H9 (cell line): ENCODE data around the gene PRKACA. TPM values are rescaled to one million over a fixed set of nuclear protein-coding genes. Genes with fewer than 3 reads are reported as not detected.

Experiments
- DNase-seq: peaks from one replicate; pipeline ENCODE4 v3.0.0-alpha.2; 2017
- H2AFZ ChIP-seq: one replicate; pipeline ENCODE4 v1.6.1; 2013; ENCODE audit warnings: mild to moderate bottlenecking, low read length, control low read depth, moderate library complexity
- H2AK5ac ChIP-seq: 2 replicates; pipeline ENCODE4 v1.6.1; 2013; ENCODE audit warnings: low read length, control low read depth, mixed read lengths; ENCODE audit not compliant: insufficient read length
- H2BK120ac ChIP-seq: one replicate; pipeline ENCODE4 v1.6.1; 2013; ENCODE audit warnings: low read depth, mild to moderate bottlenecking, low read length, control low read depth, inconsistent platforms; ENCODE audit not compliant: poor library complexity, severe bottlenecking
- H2BK12ac ChIP-seq: 2 replicates; pipeline ENCODE4 v1.6.1; 2013; ENCODE audit warnings: low read length, control low read depth, mixed read lengths, low read depth; ENCODE audit not compliant: insufficient read length
- H2BK15ac ChIP-seq: 2 replicates; pipeline ENCODE4 v1.6.1; 2013; ENCODE audit warnings: low read depth, low read length, control low read depth
- H2BK20ac ChIP-seq: one replicate; pipeline ENCODE4 v1.6.1; 2013; ENCODE audit warnings: low read depth, mild to moderate bottlenecking, low read length, control low read depth, inconsistent platforms; ENCODE audit not compliant: poor library complexity, severe bottlenecking
- H2BK5ac ChIP-seq: 2 replicates; pipeline ENCODE4 v1.6.1; 2013; ENCODE audit warnings: low read length, control low read depth, mixed read lengths; ENCODE audit not compliant: insufficient read length
- H3K14ac ChIP-seq: 2 replicates; pipeline ENCODE4 v1.6.1; 2013; ENCODE audit warnings: low read length, control low read depth; ENCODE audit not compliant: insufficient read depth
- H3K18ac ChIP-seq: 2 replicates; pipeline ENCODE4 v1.6.1; 2013; ENCODE audit warnings: low read depth, mild to moderate bottlenecking, mixed read lengths, low read length, control low read depth; ENCODE audit not compliant: insufficient read length
- H3K23ac ChIP-seq: 2 replicates; pipeline ENCODE4 v1.6.1; 2013; ENCODE audit warnings: low read length, control low read depth, mixed read lengths, low read depth; ENCODE audit not compliant: insufficient read length
- H3K23me2 ChIP-seq: 2 replicates; pipeline ENCODE4 v1.6.1; 2013; ENCODE audit warnings: low read depth, mild to moderate bottlenecking, mixed read lengths, low read length, control low read depth; ENCODE audit not compliant: insufficient read length, poor library complexity, severe bottlenecking
- H3K27ac ChIP-seq: 2 replicates; pipeline ENCODE4 v1.5.1; 2013; ENCODE audit warnings: low read length, control low read depth, mixed read lengths, low read depth; ENCODE audit not compliant: insufficient read length
- H3K27me3 ChIP-seq: 2 replicates; pipeline ENCODE4 v1.6.1; 2013; ENCODE audit warnings: low read length, control low read depth, inconsistent platforms; ENCODE audit not compliant: insufficient read depth
- H3K4ac ChIP-seq: 2 replicates; pipeline ENCODE4 v1.6.1; 2013; ENCODE audit warnings: low read depth, mild to moderate bottlenecking, control low read depth, inconsistent platforms, low read length, moderate library complexity
- H3K4me1 ChIP-seq: 2 replicates; pipeline ENCODE4 v1.6.1; 2013; ENCODE audit warnings: low read length, control low read depth, inconsistent platforms; ENCODE audit not compliant: insufficient read depth
- H3K4me2 ChIP-seq: 2 replicates; pipeline ENCODE4 v1.6.1; 2013; ENCODE audit warnings: low read length, control low read depth, mixed read lengths; ENCODE audit not compliant: insufficient read length, insufficient read depth
- H3K56ac ChIP-seq: 2 replicates; pipeline ENCODE4 v1.6.1; 2013; ENCODE audit warnings: low read depth, mild to moderate bottlenecking, mixed read lengths, low read length, control low read depth; ENCODE audit not compliant: insufficient read length
- H3K79me1 ChIP-seq: 2 replicates; pipeline ENCODE4 v1.6.1; 2013; ENCODE audit warnings: low read depth, mild to moderate bottlenecking, moderate library complexity, low read length, control low read depth, inconsistent platforms; ENCODE audit not compliant: insufficient read depth, poor library complexity, severe bottlenecking
- H3K79me2 ChIP-seq: 2 replicates; pipeline ENCODE4 v1.6.1; 2013; ENCODE audit warnings: low read length, control low read depth, inconsistent platforms; ENCODE audit not compliant: insufficient read depth
- H3K9ac ChIP-seq: 2 replicates; pipeline ENCODE4 v1.6.1; 2013; ENCODE audit warnings: low read length, control low read depth, mixed read lengths; ENCODE audit not compliant: insufficient read length; ENCODE audit errors: extremely low read depth
- H3K9me3 ChIP-seq: one replicate; pipeline ENCODE4 v1.6.1; 2013; ENCODE audit warnings: low read depth, low read length, inconsistent platforms; ENCODE audit not compliant: control insufficient read depth
- H3T11ph ChIP-seq: one replicate; pipeline ENCODE4 v1.6.1; 2013; ENCODE audit warnings: mild to moderate bottlenecking, low read length, control low read depth, inconsistent platforms
- H4K20me1 ChIP-seq: one replicate; pipeline ENCODE4 v1.6.1; 2013; ENCODE audit not compliant: control insufficient read depth, insufficient read length, insufficient read depth
- H4K5ac ChIP-seq: 2 replicates; pipeline ENCODE4 v1.6.1; 2013; ENCODE audit warnings: low read depth, mild to moderate bottlenecking, mixed read lengths, low read length, control low read depth; ENCODE audit not compliant: insufficient read length
- H4K8ac ChIP-seq: replicated peaks from 2 replicates; pipeline ENCODE4 v1.6.1; 2013; ENCODE audit warnings: low read length, control low read depth, mixed read lengths, low read depth; ENCODE audit not compliant: insufficient read length
- H4K91ac ChIP-seq: 2 replicates; pipeline ENCODE4 v1.6.1; 2013; ENCODE audit warnings: low read depth, mild to moderate bottlenecking, moderate library complexity, mixed read lengths, low read length, control low read depth; ENCODE audit not compliant: insufficient read length
- H3K27ac Mint-ChIP-seq, 3 experiments: 2 replicates in 2 of 3; 3 replicates in 1 of 3; pipeline ENCODE4 v1.8.0; 2020 to 2021; ENCODE audit warnings: mixed read lengths in 3 of 3, mild to moderate bottlenecking in 1 of 3, moderate library complexity in 1 of 3
- H3K27me3 Mint-ChIP-seq: 2 replicates; pipeline ENCODE4 v1.8.0; 2021; ENCODE audit warnings: low read depth, mild to moderate bottlenecking, moderate library complexity, mixed read lengths
- H3K36me3 Mint-ChIP-seq, 3 experiments: 2 replicates in 2 of 3; 3 replicates in 1 of 3; pipeline ENCODE4 v1.8.0; 2020 to 2021; ENCODE audit warnings: low read depth in 3 of 3, mixed read lengths in 3 of 3; ENCODE audit not compliant: insufficient read depth in 1 of 3
- H3K4me1 Mint-ChIP-seq, 2 experiments: 2 replicates each; pipeline ENCODE4 v1.8.0; 2020; ENCODE audit warnings: mixed read lengths in 2 of 2
- H3K4me3 Mint-ChIP-seq, 2 experiments: 2 replicates in 1 of 2; 3 replicates in 1 of 2; pipeline ENCODE4 v1.8.0; 2020 to 2021; ENCODE audit warnings: mild to moderate bottlenecking in 2 of 2, mixed read lengths in 2 of 2, moderate library complexity in 1 of 2
- H3K9me3 Mint-ChIP-seq, 2 experiments: 2 replicates in 1 of 2; 3 replicates in 1 of 2; pipeline ENCODE4 v1.8.0; 2020; ENCODE audit warnings: mild to moderate bottlenecking in 2 of 2, mixed read lengths in 2 of 2, moderate library complexity in 1 of 2
- CTCF ChIP-seq: fragments of 200-600 bp; sonication (generic); conservative IDR thresholded peaks from 3 replicates; pipeline ENCODE4 v1.8.0; 2021; ENCODE audit warnings: antibody characterized with exemption, mild to moderate bottlenecking
- WGBS: extraction: QIAGEN DNeasy Blood & Tissue Kit; methylation state at CpG from one replicate; pipeline ENCODE4 v1.1.7; 2013; ENCODE audit warnings: missing lambda C conversion rate, low lambda C conversion rate, mixed read lengths; ENCODE audit not compliant: insufficient read length; ENCODE audit errors: extremely low coverage; 5-methylcytosine and 5-hydroxymethylcytosine counted together
- total RNA-seq: library from RNA; stranded (reverse); gene quantifications from 2 replicates; pipeline ENCODE4 v1.2.1, GENCODE V29; 2021

Gene PRKACA
- total RNA-seq, 1 experiment from 2014 or later = 51.8 TPM

GRCh38 chr19:14080887-14081796 lies 36.4 kb downstream of the PRKACA start:
- no peak overlapping the region for H2AK5ac ChIP-seq
- H2AFZ ChIP-seq = peak overlapping the region; percentile 23
- no peaks in the 10 kb centered on the region for H3K9me3 ChIP-seq
- H3K79me1 ChIP-seq = no peaks in the 10 kb centered on the region
- no peaks in the 10 kb centered on the region; the same call in 1 of the 2 replicates for H3K4me1 ChIP-seq
- H4K8ac ChIP-seq = no peak overlapping the region
- H2BK12ac ChIP-seq = no peak overlapping the region
- peak overlapping the region; percentile 52 for H3K9ac ChIP-seq
- TF ChIP-seq CTCF = no peak
- peaks cover 6 to 7% of the 10 kb centered on the region in 2 experiments; a peak in 3 of 4 replicates for H3K4me1 Mint-ChIP-seq
- no peak overlapping the region for H3K27ac ChIP-seq
- H3K36me3 Mint-ChIP-seq = no peaks in the 10 kb centered on the region; a peak in 1 of 7 replicates
- H3K27me3 Mint-ChIP-seq = peaks cover 23% of the 10 kb centered on the region
- H3K18ac ChIP-seq = no peak overlapping the region
- no peaks in the 10 kb centered on the region for H3K9me3 Mint-ChIP-seq
- no peaks in the 10 kb centered on the region for H3K27me3 ChIP-seq
- H2BK15ac ChIP-seq = no peak overlapping the region
- no peak overlapping the region for H4K91ac ChIP-seq
- peak; percentile 98 for DNase-seq
- H3K23ac ChIP-seq = no peak overlapping the region
- no peak overlapping the region for H4K5ac ChIP-seq
- H3K27ac Mint-ChIP-seq = peak overlapping the region in 2 of 3 experiments; percentile 86 to 94; a peak in 5 of 7 replicates
- H3K23me2 ChIP-seq = peaks cover 9% of the 10 kb centered on the region
- peak overlapping the region; percentile 76 for H3K4me2 ChIP-seq
- H3K4me3 Mint-ChIP-seq = peak overlapping the region; percentile 89 to 95
- no peaks in the 10 kb centered on the region for H3K79me2 ChIP-seq
- WGBS = no CpG with 5 or more reads among the region's 50 CpGs
- H3K14ac ChIP-seq = peak overlapping the region; percentile 21; the same call in 1 of the 2 replicates
- H2BK120ac ChIP-seq = no peak overlapping the region
- H2BK20ac ChIP-seq = no peak overlapping the region
- no peak overlapping the region for H2BK5ac ChIP-seq
- H3K56ac ChIP-seq = no peak overlapping the region
- H3T11ph ChIP-seq = no peak overlapping the region
- no peak overlapping the region for H3K4ac ChIP-seq
- H4K20me1 ChIP-seq = no peaks in the 10 kb centered on the region
